Measurements from ENCODE around the gene SLC41A3. TPM values are rescaled to one million over a fixed set of nuclear protein-coding genes. Genes with fewer than 3 reads are reported as not detected.

SLC41A3 gene
- total and polyA plus RNA-seq, 2 experiments from 2014 or later: 19.8 to 56.0 TPM

- Histone ChIP-seq H3K4me1 (ENCODE audit: insufficient read depth) (no peaks in the 10 kb centered on the region), H3K27ac (no peak overlapping the region), H2AFZ (no peak overlapping the region), H3K27me3 (replicated peaks; ENCODE audit: insufficient read depth) (no peaks in the 10 kb centered on the region), H3K36me3 (ENCODE audit: low read depth) (no peaks in the 10 kb centered on the region), H3K4me3 (no peak overlapping the region), H3K9me3 (ENCODE audit: low read depth) (no peaks in the 10 kb centered on the region), H3K4me2 (ENCODE audit: unreplicated experiment) (no peak overlapping the region), H3K79me2 (ENCODE audit: insufficient read depth) (no peaks in the 10 kb centered on the region), H4K20me1 (ENCODE audit: insufficient read depth) (no peaks in the 10 kb centered on the region), H3K9ac (no peak overlapping the region), H3K9me2 (ENCODE audit: insufficient read depth) (no peaks in the 10 kb centered on the region), H3F3A (ENCODE audit: insufficient read depth) (no peaks in the 10 kb centered on the region)
- 77 to 83% methylated on average over 10 of the region's 10 CpGs for WGBS, 2 experiments (ENCODE audit: low coverage in 1 of 2, low lambda C conversion rate in 2 of 2, missing lambda C conversion rate in 2 of 2)
- no peak for TF ChIP-seq EZH2 (IDR thresholded peaks at IDR 0.05; ENCODE audit: insufficient read depth, poor library complexity, severe bottlenecking)
- no peak for TF ChIP-seq EZH2phosphoT487 (IDR thresholded peaks at IDR 0.05; ENCODE audit: insufficient read depth, low read depth)
- in situ Hi-C loops (cut with MboI): no loop called here
- DNase-seq: no peak
Measured at GRCh38 chr3:126022741-126023359, 61.1 kb downstream of the SLC41A3 start.

- H3K4me2 ChIP-seq (ENCODE audit: unreplicated experiment): no peak overlapping the region
- H3K9me2 ChIP-seq (ENCODE audit: insufficient read depth): no peaks in the 10 kb centered on the region
- no peak overlapping the region for H3K4me3 ChIP-seq
- no peak overlapping the region for H2AFZ ChIP-seq
- in situ Hi-C loops (cut with MboI): no loop called here
- no peaks in the 10 kb centered on the region for H3F3A ChIP-seq (ENCODE audit: insufficient read depth)
- no peaks in the 10 kb centered on the region for H3K27me3 ChIP-seq (replicated peaks; ENCODE audit: insufficient read depth)
- no peaks in the 10 kb centered on the region for H3K36me3 ChIP-seq (ENCODE audit: low read depth)
- H3K27ac ChIP-seq: no peak overlapping the region
- WGBS, 2 experiments (ENCODE audit: low coverage in 1 of 2, low lambda C conversion rate in 2 of 2, missing lambda C conversion rate in 2 of 2): 89 to 93% methylated on average over 1 of the region's 1 CpG
- no peaks in the 10 kb centered on the region for H3K79me2 ChIP-seq (ENCODE audit: insufficient read depth)
- no peaks in the 10 kb centered on the region for H4K20me1 ChIP-seq (ENCODE audit: insufficient read depth)
- H3K4me1 ChIP-seq (ENCODE audit: insufficient read depth): no peaks in the 10 kb centered on the region
- TF ChIP-seq EZH2 (IDR thresholded peaks at IDR 0.05; ENCODE audit: insufficient read depth, poor library complexity, severe bottlenecking) (no peak), EZH2phosphoT487 (IDR thresholded peaks at IDR 0.05; ENCODE audit: insufficient read depth, low read depth) (no peak)
- H3K9me3 ChIP-seq (ENCODE audit: low read depth): no peaks in the 10 kb centered on the region
- H3K9ac ChIP-seq: no peak overlapping the region
- DNase-seq: no peak
Measured at GRCh38 chr3:126021702-126022101, 62.2 kb downstream of the SLC41A3 start.

- no peak for TF ChIP-seq EZH2 (IDR thresholded peaks at IDR 0.05; ENCODE audit: insufficient read depth, poor library complexity, severe bottlenecking)
- no peak for TF ChIP-seq EZH2phosphoT487 (IDR thresholded peaks at IDR 0.05; ENCODE audit: insufficient read depth, low read depth)
- no peak overlapping the region for H3K27ac ChIP-seq
- H3K4me2 ChIP-seq (ENCODE audit: unreplicated experiment): no peak overlapping the region
- no peaks in the 10 kb centered on the region for H3K36me3 ChIP-seq (ENCODE audit: low read depth)
- DNase-seq: no peak
- H3K4me1 ChIP-seq (ENCODE audit: insufficient read depth): no peaks in the 10 kb centered on the region
- H3K79me2 ChIP-seq (ENCODE audit: insufficient read depth): no peaks in the 10 kb centered on the region
- H2AFZ ChIP-seq: no peak overlapping the region
- H3K9ac ChIP-seq: no peak overlapping the region
- H4K20me1 ChIP-seq (ENCODE audit: insufficient read depth): no peaks in the 10 kb centered on the region
- H3K9me3 ChIP-seq (ENCODE audit: low read depth): no peaks in the 10 kb centered on the region
- no peaks in the 10 kb centered on the region for H3F3A ChIP-seq (ENCODE audit: insufficient read depth)
- no peaks in the 10 kb centered on the region for H3K27me3 ChIP-seq (replicated peaks; ENCODE audit: insufficient read depth)
- in situ Hi-C loops (cut with MboI): no loop called here
- no peaks in the 10 kb centered on the region for H3K9me2 ChIP-seq (ENCODE audit: insufficient read depth)
- WGBS, 2 experiments (ENCODE audit: low coverage in 1 of 2, low lambda C conversion rate in 2 of 2, missing lambda C conversion rate in 2 of 2): 73 to 80% methylated on average over 5 of the region's 5 CpGs
- no peak overlapping the region for H3K4me3 ChIP-seq
Measured at GRCh38 chr3:126021224-126021623, 62.7 kb downstream of the SLC41A3 start.

GRCh38 chr3:126019683-126020082 lies 64.2 kb downstream of the SLC41A3 start:
- no peaks in the 10 kb centered on the region for H3K9me3 ChIP-seq (ENCODE audit: low read depth)
- no peak overlapping the region for H3K4me3 ChIP-seq
- no peaks in the 10 kb centered on the region for H3K79me2 ChIP-seq (ENCODE audit: insufficient read depth)
- H3K4me2 ChIP-seq (ENCODE audit: unreplicated experiment): no peak overlapping the region
- no peaks in the 10 kb centered on the region for H3K36me3 ChIP-seq (ENCODE audit: low read depth)
- no peak for DNase-seq
- H3K27ac ChIP-seq: no peak overlapping the region
- WGBS, 2 experiments (ENCODE audit: low coverage in 1 of 2, low lambda C conversion rate in 2 of 2, missing lambda C conversion rate in 2 of 2): 79 to 80% methylated on average over 5 of the region's 5 CpGs
- no peak overlapping the region for H3K9ac ChIP-seq
- H3K9me2 ChIP-seq (ENCODE audit: insufficient read depth): no peaks in the 10 kb centered on the region
- TF ChIP-seq EZH2 (IDR thresholded peaks at IDR 0.05; ENCODE audit: insufficient read depth, poor library complexity, severe bottlenecking): no peak
- TF ChIP-seq EZH2phosphoT487 (IDR thresholded peaks at IDR 0.05; ENCODE audit: insufficient read depth, low read depth): no peak
- no peak overlapping the region for H2AFZ ChIP-seq
- 0 out of 2 replicates have a peak, but pooled peaks cover under 1% of the 10 kb centered on the region for H3K4me1 ChIP-seq (ENCODE audit: insufficient read depth)
- H4K20me1 ChIP-seq (ENCODE audit: insufficient read depth): no peaks in the 10 kb centered on the region
- in situ Hi-C loops (cut with MboI): no loop called here
- H3F3A ChIP-seq (ENCODE audit: insufficient read depth): no peaks in the 10 kb centered on the region
- no peaks in the 10 kb centered on the region for H3K27me3 ChIP-seq (replicated peaks; ENCODE audit: insufficient read depth)
